Spleen (tissue), 11 donors: ENCODE data around the gene PAGE4. TPM values are rescaled to one million over a fixed set of nuclear protein-coding genes. Genes with fewer than 3 reads are reported as not detected.

Experiments
- DNase-seq: peaks from one replicate; pipeline ENCODE4 v3.0.0-alpha.2; 2020
- H3K27ac ChIP-seq, 8 donors: fragments of 200-600 bp; sonication (generic) in 7 of 8; 1 replicate in 4 of 8; 2 replicates in 4 of 8; pipeline versions ENCODE4 v1.5.0 to v1.8.0; 2016 to 2021; ENCODE audit warnings: inconsistent platforms in 4 of 8, mild to moderate bottlenecking in 4 of 8, moderate library complexity in 1 of 8
- H3K27me3 ChIP-seq, 7 donors: fragments of 200-600 bp; sonication (generic) in 6 of 7; replicated peaks in 1 of 7; 1 replicate in 4 of 7; 2 replicates in 3 of 7; pipeline versions ENCODE4 v1.5.0 to v1.8.0; 2016 to 2021; ENCODE audit warnings: inconsistent platforms in 3 of 7, mild to moderate bottlenecking in 1 of 7
- H3K36me3 ChIP-seq, 6 donors: fragments of 200-600 bp; sonication (generic) in 5 of 6; 1 replicate in 4 of 6; 2 replicates in 2 of 6; pipeline versions ENCODE4 v1.5.0 to v1.8.0; 2016 to 2021; ENCODE audit warnings: inconsistent platforms in 2 of 6
- H3K4me1 ChIP-seq, 6 donors: fragments of 200-600 bp; sonication (generic) in 5 of 6; 1 replicate in 3 of 6; 2 replicates in 3 of 6; pipeline versions ENCODE4 v1.5.0 to v1.8.0; 2016 to 2021; ENCODE audit warnings: inconsistent platforms in 3 of 6
- H3K4me3 ChIP-seq, 8 donors: fragments of 200-600 bp; sonication (generic) in 7 of 8; 1 replicate in 4 of 8; 2 replicates in 4 of 8; pipeline versions ENCODE4 v1.5.0 to v1.8.0; 2016 to 2021; ENCODE audit warnings: inconsistent platforms in 4 of 8, mild to moderate bottlenecking in 4 of 8, moderate library complexity in 2 of 8
- H3K9me3 ChIP-seq, 8 donors: fragments of 200-600 bp; sonication (generic) in 7 of 8; 1 replicate in 4 of 8; 2 replicates in 4 of 8; pipeline versions ENCODE4 v1.5.0 to v1.8.0; 2016 to 2021; ENCODE audit warnings: inconsistent platforms in 4 of 8
- POLR2A ChIP-seq, 3 donors: fragments of 450-650 bp; IDR thresholded peaks; one replicate each; pipeline ENCODE4 v1.5.1; 2017; ENCODE audit warnings: antibody characterized with exemption in 3 of 3, mild to moderate bottlenecking in 1 of 3
- POLR2AphosphoS5 ChIP-seq, 3 donors: sonication (generic); formaldehyde crosslinking; IDR thresholded peaks; one replicate each; pipeline ENCODE4 v1.5.1; 2017; ENCODE audit warnings: antibody characterized with exemption in 3 of 3
- WGBS, 5 donors: extraction: QIAGEN DNeasy Blood & Tissue Kit in 3 of 5; methylation state at CpG; one replicate each; pipeline versions ENCODE4 v1.1.5 to v1.1.7; 2013 to 2018; 5-methylcytosine and 5-hydroxymethylcytosine counted together
- intact Hi-C: fragments of 100-400 bp; cut with DNase I; formaldehyde crosslinking; loops from one replicate; pipeline ENCODE4 v1.15.0; 2023; ENCODE audit warnings: low total_unique reads
- polyA plus RNA-seq, 3 donors: library from polyadenylated mRNA; stranded (reverse); fragments of 200-250 nt; gene quantifications; one replicate each; pipeline ENCODE4 v1.2.1, GENCODE V29; 2013
- total RNA-seq, 7 donors: library from RNA; depleted of rRNA in 3 of 7; stranded (reverse); fragments of >200 nt in 3 of 7; fragmentation: NEBNext Ultra II Directional in 4 of 7; extraction: Animal tissue kit (Norgen Biotek cat#: 25700) in 4 of 7; gene quantifications; one replicate each; pipeline versions ENCODE4 v1.1.0 to v1.2.1, GENCODE V29; 2016 to 2021
- TF ChIP-seq, protein P1 (sequence below), 11 experiments: fragments of 200-600 bp in 7 of 11; fragments of 450-650 bp in 4 of 11; sonication (generic) in 4 of 11; IDR thresholded peaks in 8 of 11; conservative IDR thresholded peaks in 3 of 11; 1 replicate in 7 of 11; 2 replicates in 4 of 11; pipeline versions ENCODE4 v1.4.0 to v1.8.0; 2016 to 2021; ENCODE audit warnings: antibody characterized with exemption in 11 of 11, inconsistent platforms in 4 of 11, mild to moderate bottlenecking in 1 of 11
- donor health status: healthy with polysubstance abuse.
- donor health status: DM: no; HTN: no; CAD: no; lungs with moderate emphysema.
- donor health status: DM: no; HTN: no; CAD: no.
- donor health status: Bipolar disorder and iron deficiency.
- donor health status: healthy.
- donor health status: DM: no; HTN: no; CAD: no.
- donor health status: DM: yes; HTN: yes; CAD: no.

The PAGE4 gene
- total and polyA plus RNA-seq, 10 donors = not detected

DNA sequence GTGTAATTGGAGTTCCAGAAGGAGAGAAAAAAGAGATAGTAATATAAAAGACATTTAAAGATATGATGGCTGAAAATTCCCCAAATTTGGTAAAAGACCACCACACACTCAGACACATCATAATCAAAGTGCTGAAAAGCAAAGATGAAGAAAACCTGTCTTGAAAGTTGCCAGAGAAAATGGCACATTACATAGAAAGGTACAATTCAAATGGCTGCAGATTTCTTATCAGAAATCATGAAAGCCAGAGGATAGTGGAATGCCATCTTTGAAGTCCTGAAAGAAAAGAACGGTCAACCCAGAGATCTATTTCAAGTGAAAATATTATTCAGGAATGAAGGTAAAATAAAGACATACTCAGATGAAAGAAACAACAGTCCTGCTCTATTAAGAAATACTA is 29.3 kb upstream of the PAGE4 start:
- intact Hi-C loops = no loop called here
- peaks cover 0 to 18% (median 0%) of the 10 kb centered on the region in 8 donors for H3K9me3 ChIP-seq
- no peak for TF ChIP-seq POLR2A (IDR thresholded peaks at IDR 0.05)
- TF ChIP-seq, protein P1, sequence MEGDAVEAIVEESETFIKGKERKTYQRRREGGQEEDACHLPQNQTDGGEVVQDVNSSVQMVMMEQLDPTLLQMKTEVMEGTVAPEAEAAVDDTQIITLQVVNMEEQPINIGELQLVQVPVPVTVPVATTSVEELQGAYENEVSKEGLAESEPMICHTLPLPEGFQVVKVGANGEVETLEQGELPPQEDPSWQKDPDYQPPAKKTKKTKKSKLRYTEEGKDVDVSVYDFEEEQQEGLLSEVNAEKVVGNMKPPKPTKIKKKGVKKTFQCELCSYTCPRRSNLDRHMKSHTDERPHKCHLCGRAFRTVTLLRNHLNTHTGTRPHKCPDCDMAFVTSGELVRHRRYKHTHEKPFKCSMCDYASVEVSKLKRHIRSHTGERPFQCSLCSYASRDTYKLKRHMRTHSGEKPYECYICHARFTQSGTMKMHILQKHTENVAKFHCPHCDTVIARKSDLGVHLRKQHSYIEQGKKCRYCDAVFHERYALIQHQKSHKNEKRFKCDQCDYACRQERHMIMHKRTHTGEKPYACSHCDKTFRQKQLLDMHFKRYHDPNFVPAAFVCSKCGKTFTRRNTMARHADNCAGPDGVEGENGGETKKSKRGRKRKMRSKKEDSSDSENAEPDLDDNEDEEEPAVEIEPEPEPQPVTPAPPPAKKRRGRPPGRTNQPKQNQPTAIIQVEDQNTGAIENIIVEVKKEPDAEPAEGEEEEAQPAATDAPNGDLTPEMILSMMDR (IDR thresholded peaks at IDR 0.05 in 8 of 11, conservative IDR thresholded peaks at IDR 0.05 in 3 of 11) = no peak
- TF ChIP-seq POLR2AphosphoS5 (IDR thresholded peaks at IDR 0.05) = no peak
- no peaks in the 10 kb centered on the region for H3K4me1 ChIP-seq
- no peak for DNase-seq
- WGBS, 5 donors = 85 to 100% (median 95%) methylated on average over 1 of the region's 1 CpG
- H3K27me3 ChIP-seq = peaks cover 0 to 34% (median 0%) of the 10 kb centered on the region in 7 donors
- H3K36me3 ChIP-seq = no peaks in the 10 kb centered on the region
- no peak overlapping the region for H3K27ac ChIP-seq
- H3K4me3 ChIP-seq = no peak overlapping the region

DNA sequence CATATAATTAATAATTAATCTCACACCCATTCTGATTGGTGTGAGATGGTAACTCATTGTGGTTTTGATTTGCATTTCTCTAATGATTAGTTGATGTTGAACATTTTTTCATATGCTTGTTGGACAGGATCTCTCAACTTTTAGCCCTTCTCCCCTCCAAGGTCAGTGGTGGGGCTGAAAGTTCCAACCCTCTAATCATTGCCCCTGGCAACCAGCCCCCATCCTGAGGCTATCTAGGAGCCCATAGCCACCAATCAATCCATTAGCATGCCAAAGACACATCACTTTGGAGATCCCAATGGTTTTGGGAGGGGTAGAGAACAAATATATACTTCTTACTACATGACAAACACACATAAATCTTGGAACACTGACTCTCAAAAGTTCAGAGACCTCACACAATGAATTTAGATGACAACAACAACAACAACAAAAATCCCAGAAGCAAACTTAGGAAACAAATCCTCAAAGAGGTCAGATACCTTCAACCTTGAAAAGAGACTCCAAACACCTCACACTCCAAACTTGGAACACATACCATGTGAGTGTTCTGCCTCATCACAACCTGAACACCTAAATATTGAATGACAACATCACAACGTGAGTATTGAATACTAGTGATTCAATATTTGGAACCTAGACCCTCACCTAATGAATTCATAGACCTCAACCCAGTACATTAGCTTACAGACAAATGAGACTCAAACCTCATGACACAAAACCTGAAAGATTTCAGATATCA is 19.0 kb upstream of the PAGE4 start:
- Histone ChIP-seq H3K36me3 (no peaks in the 10 kb centered on the region), H3K4me3 (no peak overlapping the region), H3K9me3 (peaks cover 0 to 6% (median 0%) of the 10 kb centered on the region in 8 donors), H3K4me1 (no peaks in the 10 kb centered on the region), H3K27ac (no peak overlapping the region), H3K27me3 (no peaks in the 10 kb centered on the region)
- no peak for TF ChIP-seq POLR2A (IDR thresholded peaks at IDR 0.05)
- TF ChIP-seq POLR2AphosphoS5 (IDR thresholded peaks at IDR 0.05) = no peak
- TF ChIP-seq, protein P1 (IDR thresholded peaks at IDR 0.05 in 8 of 11, conservative IDR thresholded peaks at IDR 0.05 in 3 of 11) = no peak
- no peak for DNase-seq
- WGBS, 5 donors = 41 to 87% (median 75%) methylated on average over 1 of the region's 1 CpG
- intact Hi-C loops = no loop called here

DNA sequence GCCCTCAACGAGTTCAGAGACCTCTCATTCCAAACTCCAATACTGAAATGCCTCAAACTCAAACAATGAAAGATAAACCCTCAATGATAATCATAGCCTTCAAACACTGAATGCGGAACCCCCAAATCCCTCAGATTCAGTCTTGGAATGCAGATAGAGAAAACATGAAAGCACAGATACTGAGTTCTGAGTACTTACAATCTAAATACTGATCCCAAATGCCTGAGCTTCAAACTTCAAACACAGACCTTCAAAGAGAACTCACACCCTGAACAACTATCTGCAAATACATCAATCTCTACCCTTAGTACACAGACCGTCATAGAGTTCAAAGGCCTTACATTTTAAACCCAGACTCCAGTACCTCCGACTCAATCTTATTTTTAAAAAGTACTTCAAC is 16.9 kb upstream of the PAGE4 start:
- Histone ChIP-seq H3K36me3 (no peaks in the 10 kb centered on the region), H3K9me3 (peaks cover 0 to 6% (median 0%) of the 10 kb centered on the region in 8 donors), H3K4me1 (no peaks in the 10 kb centered on the region), H3K27ac (no peak overlapping the region), H3K27me3 (no peaks in the 10 kb centered on the region), H3K4me3 (no peak overlapping the region)
- intact Hi-C loops = no loop called here
- no peak for DNase-seq
- TF ChIP-seq POLR2A (IDR thresholded peaks at IDR 0.05) = no peak
- WGBS, 5 donors = 50 to 72% (median 62%) methylated on average over 4 of the region's 4 CpGs

GRCh38 chrX:49816435-49816834 is 12.7 kb upstream of the PAGE4 start:
- Histone ChIP-seq H3K9me3 (no peaks in the 10 kb centered on the region), H3K36me3 (no peaks in the 10 kb centered on the region), H3K27me3 (no peaks in the 10 kb centered on the region), H3K4me1 (no peaks in the 10 kb centered on the region), H3K4me3 (no peak overlapping the region), H3K27ac (no peak overlapping the region)
- intact Hi-C loops = no loop called here
- WGBS, 5 donors = 81 to 89% (median 84%) methylated on average over 4 of the region's 4 CpGs
- DNase-seq = no peak
- TF ChIP-seq, protein P1 (IDR thresholded peaks at IDR 0.05 in 8 of 11, conservative IDR thresholded peaks at IDR 0.05 in 3 of 11) = no peak
- TF ChIP-seq POLR2AphosphoS5 (IDR thresholded peaks at IDR 0.05) (no peak), POLR2A (IDR thresholded peaks at IDR 0.05) (no peak)
